SK-N-SH (cell line): ENCODE data around the gene CDH20. TPM values are rescaled to one million over a fixed set of nuclear protein-coding genes. Genes with fewer than 3 reads are reported as not detected.
A peak's percentile ranks its signal among the peaks of the same experiment; 100 is the strongest.

Experiments
- CTCF ChIA-PET: fragments of 300-600, 350-600 bp; formaldehyde crosslinking; extraction: SDS; loops from one replicate; lab custom pipeline; 2021; lab: Yijun Ruan, JAX
- POLR2A ChIA-PET: fragments of 350-600 bp; sonication (Branson Sonifier 250); formaldehyde crosslinking; extraction: SDS; loops from one replicate; lab custom pipeline; 2020; ENCODE audit warnings: antibody characterized with exemption, inconsistent platforms; lab: Yijun Ruan, JAX
- DNase-seq: peaks from one replicate; pipeline ENCODE4 v3.0.0; 2012
- H2AFZ ChIP-seq: fragments of 200-600 bp; sonication (generic); 2 replicates; pipeline ENCODE4 v1.8.1; 2016; ENCODE audit warnings: antibody characterized with exemption, mild to moderate bottlenecking, low read depth
- H3F3A ChIP-seq: fragments of 200-600 bp; sonication (generic); replicated peaks from 2 replicates; pipeline ENCODE3; 2016; ENCODE audit warnings: antibody characterized with exemption, mild to moderate bottlenecking; ENCODE audit not compliant: insufficient read depth
- H3K27ac ChIP-seq, 2 experiments: fragments of 200-500 bp in 1 of 2; fragments of 200-600 bp in 1 of 2; sonication (Bioruptor generic) in 1 of 2; sonication (generic), shearing (Covaris generic) in 1 of 2; 2 replicates each; pipeline versions ENCODE4 v1.5.1 to v1.6.1; 2014 to 2016; ENCODE audit warnings: low read depth in 2 of 2, inconsistent platforms in 1 of 2, low read length in 1 of 2, mild to moderate bottlenecking in 1 of 2, mixed read lengths in 1 of 2
- H3K27me3 ChIP-seq: fragments of 200-600 bp; sonication (generic), shearing (Covaris generic); 2 replicates; pipeline ENCODE4 v1.6.1; 2016; ENCODE audit warnings: mixed run types; ENCODE audit not compliant: insufficient read depth
- H3K36me3 ChIP-seq, 2 experiments: fragments of 200-500 bp in 1 of 2; fragments of 200-600 bp in 1 of 2; sonication (Bioruptor generic) in 1 of 2; sonication (generic) in 1 of 2; replicated peaks in 1 of 2; 2 replicates each; pipeline versions ENCODE3 to v1.5.1; 2014 to 2016; ENCODE audit warnings: low read length in 1 of 2, mild to moderate bottlenecking in 1 of 2; ENCODE audit not compliant: insufficient read depth in 2 of 2, control insufficient read depth in 1 of 2
- H3K4me1 ChIP-seq, 2 experiments: fragments of 200-500 bp in 1 of 2; fragments of 200-600 bp in 1 of 2; sonication (Bioruptor generic) in 1 of 2; sonication (generic), shearing (Covaris generic) in 1 of 2; 2 replicates each; pipeline versions ENCODE4 v1.5.1 to v1.6.1; 2014 to 2016; ENCODE audit warnings: low read depth in 1 of 2, low read length in 1 of 2, mixed run types in 1 of 2; ENCODE audit not compliant: insufficient read depth in 2 of 2, control insufficient read depth in 1 of 2
- H3K4me2 ChIP-seq: fragments of 200-600 bp; sonication (generic), shearing (Covaris generic); 2 replicates; pipeline ENCODE4 v1.6.1; 2017; ENCODE audit warnings: mixed run types
- H3K4me3 ChIP-seq, 2 experiments: fragments of 200-500 bp in 1 of 2; fragments of 200-600 bp in 1 of 2; sonication (Bioruptor generic) in 1 of 2; sonication (generic), shearing (Covaris generic) in 1 of 2; 2 replicates each; pipeline versions ENCODE4 v1.5.1 to v1.8.1; 2014 to 2016; ENCODE audit warnings: low read depth in 2 of 2, inconsistent platforms in 1 of 2, low read length in 1 of 2, mild to moderate bottlenecking in 1 of 2, mixed read lengths in 1 of 2, moderate library complexity in 1 of 2
- H3K79me2 ChIP-seq: fragments of 200-600 bp; sonication (generic); 2 replicates; pipeline ENCODE4 v1.8.1; 2017; ENCODE audit warnings: mild to moderate bottlenecking; ENCODE audit not compliant: insufficient read depth
- H3K9ac ChIP-seq: fragments of 200-600 bp; sonication (generic); 2 replicates; pipeline ENCODE4 v1.6.1; 2017; ENCODE audit warnings: mixed run types
- H3K9me2 ChIP-seq: fragments of 200-600 bp; sonication (generic); 2 replicates; pipeline ENCODE4 v1.6.1; 2017; ENCODE audit warnings: mixed run types
- H3K9me3 ChIP-seq: fragments of 200-600 bp; sonication (generic); 2 replicates; pipeline ENCODE4 v1.6.1; 2017; ENCODE audit warnings: mixed run types, mild to moderate bottlenecking, moderate library complexity
- H4K20me1 ChIP-seq: fragments of 200-600 bp; sonication (generic); 2 replicates; pipeline ENCODE4 v1.6.1; 2017; ENCODE audit warnings: mild to moderate bottlenecking, mixed run types; ENCODE audit not compliant: insufficient read depth
- FOXJ3 ChIP-seq: sonication (generic); formaldehyde crosslinking; IDR thresholded peaks from 2 replicates; pipeline ENCODE4 v1.5.1; 2020; ENCODE audit warnings: mild to moderate bottlenecking, missing genetic modification reagents
- GABPA ChIP-seq: IDR thresholded peaks from 2 replicates; pipeline ENCODE4 v1.4.0; 2012; ENCODE audit warnings: low read depth, mild to moderate bottlenecking
- JUND ChIP-seq: IDR thresholded peaks from 2 replicates; pipeline ENCODE4 v1.4.0; 2012
- MEF2A ChIP-seq: IDR thresholded peaks from 2 replicates; pipeline ENCODE4 v1.4.0; 2012; ENCODE audit warnings: low read depth, borderline replicate concordance
- MXI1 ChIP-seq: IDR thresholded peaks from 2 replicates; pipeline ENCODE4 v1.6.1; 2012; ENCODE audit warnings: mild to moderate bottlenecking, low read depth, low read length, improper control_type of control experiment
- NFIC ChIP-seq: IDR thresholded peaks from 2 replicates; pipeline ENCODE4 v1.4.0; 2012; ENCODE audit warnings: borderline replicate concordance
- SIN3A ChIP-seq: IDR thresholded peaks from 2 replicates; pipeline ENCODE4 v1.6.1; 2012; ENCODE audit warnings: low read depth, mild to moderate bottlenecking, low read length, moderate library complexity, borderline replicate concordance
- YY1 ChIP-seq: IDR thresholded peaks from 2 replicates; pipeline ENCODE4 v1.4.0; 2012; ENCODE audit warnings: low read depth, mild to moderate bottlenecking
- WGBS: methylation state at CpG from one replicate; pipeline ENCODE4 v1.1.6; 2017; ENCODE audit warnings: low lambda C conversion rate; 5-methylcytosine and 5-hydroxymethylcytosine counted together
- polyA plus RNA-seq, 3 experiments: library from polyadenylated mRNA; depleted of rRNA; stranded (reverse); fragments of >200 nt; gene quantifications; 2 replicates each; pipeline ENCODE4 v1.2.3, GENCODE V29; 2012
- TF ChIP-seq, protein P1 (sequence below): fragments of 200-600 bp; sonication (generic); IDR thresholded peaks from 2 replicates; pipeline ENCODE4 v1.6.1; 2017; ENCODE audit warnings: antibody characterized with exemption, mild to moderate bottlenecking, moderate library complexity
- TF ChIP-seq, protein P2 (sequence below): IDR thresholded peaks from 2 replicates; pipeline ENCODE4; 2012

Gene CDH20
- polyA plus RNA-seq, 1 of the 3 experiments (the other 2 are of a cell fraction): 1.1 TPM

DNA sequence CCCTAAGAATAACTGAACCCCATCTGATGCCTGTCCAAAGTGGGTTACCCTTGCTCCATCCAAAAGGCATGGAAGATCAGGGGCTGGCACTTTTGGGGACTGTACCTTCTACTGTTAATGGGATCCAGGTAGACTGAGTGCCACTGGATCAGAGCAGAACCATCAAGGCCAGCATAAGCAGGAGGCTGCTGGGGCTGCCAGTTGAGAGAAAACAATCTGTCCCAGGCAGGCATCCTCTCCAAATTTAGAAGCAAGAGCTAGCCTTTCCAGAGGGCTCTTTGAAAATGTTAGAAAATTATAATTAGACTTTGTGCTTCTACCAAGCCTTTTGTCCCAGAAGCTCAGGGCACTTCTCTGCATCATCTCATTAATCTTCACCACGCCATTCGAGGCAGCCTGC lies 245.6 kb downstream of the CDH20 start:
- H3K79me2 ChIP-seq: no peaks in the 10 kb centered on the region
- no peak overlapping the region for H3K27ac ChIP-seq
- no peaks in the 10 kb centered on the region for H3K27me3 ChIP-seq
- H3F3A ChIP-seq: no peaks in the 10 kb centered on the region
- ChIA-PET CTCF (interaction anchor here (1.2 to 6.2 kb wide), 4 partner anchors 26 to 551 kb away, joined by 3 to 87 read pairs (median 6); no protein-coding TSS in a partner anchor), POLR2A (no interaction called here)
- DNase-seq: no peak
- H2AFZ ChIP-seq: no peak overlapping the region; the same call in 1 of the 2 replicates
- no peaks in the 10 kb centered on the region for H3K36me3 ChIP-seq
- no peak overlapping the region for H3K4me2 ChIP-seq
- H3K9me3 ChIP-seq: no peaks in the 10 kb centered on the region
- peaks cover 0 to 4% of the 10 kb centered on the region in 2 experiments; a peak in 1 of 4 replicates for H3K4me1 ChIP-seq
- H3K9ac ChIP-seq: no peak overlapping the region
- TF ChIP-seq NFIC (no peak), SIN3A (no peak), JUND (no peak), GABPA (no peak)
- TF ChIP-seq, protein P1, sequence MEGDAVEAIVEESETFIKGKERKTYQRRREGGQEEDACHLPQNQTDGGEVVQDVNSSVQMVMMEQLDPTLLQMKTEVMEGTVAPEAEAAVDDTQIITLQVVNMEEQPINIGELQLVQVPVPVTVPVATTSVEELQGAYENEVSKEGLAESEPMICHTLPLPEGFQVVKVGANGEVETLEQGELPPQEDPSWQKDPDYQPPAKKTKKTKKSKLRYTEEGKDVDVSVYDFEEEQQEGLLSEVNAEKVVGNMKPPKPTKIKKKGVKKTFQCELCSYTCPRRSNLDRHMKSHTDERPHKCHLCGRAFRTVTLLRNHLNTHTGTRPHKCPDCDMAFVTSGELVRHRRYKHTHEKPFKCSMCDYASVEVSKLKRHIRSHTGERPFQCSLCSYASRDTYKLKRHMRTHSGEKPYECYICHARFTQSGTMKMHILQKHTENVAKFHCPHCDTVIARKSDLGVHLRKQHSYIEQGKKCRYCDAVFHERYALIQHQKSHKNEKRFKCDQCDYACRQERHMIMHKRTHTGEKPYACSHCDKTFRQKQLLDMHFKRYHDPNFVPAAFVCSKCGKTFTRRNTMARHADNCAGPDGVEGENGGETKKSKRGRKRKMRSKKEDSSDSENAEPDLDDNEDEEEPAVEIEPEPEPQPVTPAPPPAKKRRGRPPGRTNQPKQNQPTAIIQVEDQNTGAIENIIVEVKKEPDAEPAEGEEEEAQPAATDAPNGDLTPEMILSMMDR: no peak
- TF ChIP-seq, all 33 proteins: peak for 0
- H3K9me2 ChIP-seq: no peaks in the 10 kb centered on the region
- no peaks in the 10 kb centered on the region for H4K20me1 ChIP-seq
- WGBS: 84% methylated on average over 2 of the region's 2 CpGs
- H3K4me3 ChIP-seq: no peak overlapping the region

DNA sequence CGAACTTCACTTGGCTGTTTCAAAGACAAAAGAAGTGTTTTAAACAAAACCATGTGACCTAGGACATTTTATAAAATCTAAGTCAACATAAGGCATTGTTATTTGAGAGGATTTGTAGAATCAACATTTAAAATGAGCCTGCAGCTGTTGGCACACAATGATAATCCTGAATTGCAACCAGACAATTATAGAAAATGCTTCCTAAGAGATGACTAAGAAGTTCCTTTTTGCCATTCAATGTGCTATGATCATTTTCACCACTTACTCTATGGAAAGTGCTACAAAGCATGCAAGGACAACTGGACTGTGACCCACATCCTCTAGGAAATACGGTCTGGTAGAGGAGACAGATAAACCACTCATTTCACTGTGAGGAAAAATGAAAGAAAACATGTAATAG lies 246.4 kb downstream of the CDH20 start:
- WGBS: 80% methylated on average over 2 of the region's 2 CpGs
- Histone ChIP-seq H3K9me2 (no peaks in the 10 kb centered on the region), H3K4me1 (peaks cover 0 to 4% of the 10 kb centered on the region in 2 experiments; a peak in 1 of 4 replicates), H3K9ac (no peak overlapping the region), H3F3A (no peaks in the 10 kb centered on the region), H3K4me3 (no peak overlapping the region), H4K20me1 (no peaks in the 10 kb centered on the region), H3K36me3 (no peaks in the 10 kb centered on the region), H3K9me3 (no peaks in the 10 kb centered on the region), H3K4me2 (peak overlapping the region; percentile 21; the same call in 1 of the 2 replicates), H3K27me3 (no peaks in the 10 kb centered on the region), H3K79me2 (no peaks in the 10 kb centered on the region), H2AFZ (no peak overlapping the region; the same call in 1 of the 2 replicates), H3K27ac (peak overlapping the region in 1 of 2 experiments; percentile 10; a peak in 2 of 4 replicates)
- DNase-seq: no peak
- TF ChIP-seq MXI1 (no peak), FOXJ3 (no peak), MEF2A (no peak), GABPA (no peak), YY1 (no peak)
- TF ChIP-seq, protein P1: no peak
- TF ChIP-seq, protein P2, sequence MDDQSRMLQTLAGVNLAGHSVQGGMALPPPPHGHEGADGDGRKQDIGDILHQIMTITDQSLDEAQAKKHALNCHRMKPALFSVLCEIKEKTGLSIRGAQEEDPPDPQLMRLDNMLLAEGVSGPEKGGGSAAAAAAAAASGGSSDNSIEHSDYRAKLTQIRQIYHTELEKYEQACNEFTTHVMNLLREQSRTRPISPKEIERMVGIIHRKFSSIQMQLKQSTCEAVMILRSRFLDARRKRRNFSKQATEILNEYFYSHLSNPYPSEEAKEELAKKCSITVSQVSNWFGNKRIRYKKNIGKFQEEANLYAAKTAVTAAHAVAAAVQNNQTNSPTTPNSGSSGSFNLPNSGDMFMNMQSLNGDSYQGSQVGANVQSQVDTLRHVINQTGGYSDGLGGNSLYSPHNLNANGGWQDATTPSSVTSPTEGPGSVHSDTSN: no peak
- CTCF ChIA-PET: interaction anchor here (0.7 to 6.2 kb wide), 6 partner anchors 18 to 550 kb away, joined by 3 to 87 read pairs (median 5); no protein-coding TSS in a partner anchor
- POLR2A ChIA-PET: no interaction called here
